GM12874 (cell line): Measurements from ENCODE around the gene SHKBP1.

Source experiments
- CTCF ChIP-seq: IDR thresholded peaks from 2 replicates; pipeline ENCODE4 v1.5.1; 2011; ENCODE audit warnings: low read depth, mild to moderate bottlenecking, control low read depth, low read length, moderate library complexity; ENCODE audit not compliant: insufficient read depth

Gene SHKBP1

GRCh38 chr19:40565355-40565754 lies 11.3 kb upstream of the SHKBP1 start:
- TF ChIP-seq CTCF = no peak

DNA sequence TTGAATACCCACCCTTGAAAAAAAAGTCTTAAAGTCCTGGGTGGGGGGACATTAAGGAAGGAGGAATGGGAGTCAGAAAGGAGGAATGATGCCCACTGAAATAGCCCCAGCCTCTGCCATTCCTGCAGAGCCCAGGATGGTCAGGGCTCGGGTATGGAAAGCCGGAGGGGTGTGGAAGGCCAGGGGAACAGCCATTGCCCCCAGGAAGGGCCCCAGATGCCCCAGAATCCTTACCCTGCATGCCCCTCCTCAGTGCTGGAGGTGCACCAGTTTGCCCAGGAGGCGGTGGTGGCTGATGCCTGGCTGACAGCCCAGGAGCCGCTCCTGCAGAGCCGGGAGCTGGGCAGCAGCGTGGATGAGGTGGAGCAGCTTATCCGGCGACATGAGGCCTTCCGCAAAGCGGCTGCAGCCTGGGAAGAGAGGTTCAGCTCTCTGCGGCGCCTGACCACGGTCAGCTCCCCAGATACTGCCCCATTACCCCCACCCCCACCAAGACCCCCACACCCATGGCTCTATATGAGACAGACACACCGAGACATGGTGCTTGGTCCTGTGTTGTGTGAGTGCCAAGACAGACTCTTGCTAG lies 10.7 kb upstream of the SHKBP1 start:
- no peak for TF ChIP-seq CTCF

DNA sequence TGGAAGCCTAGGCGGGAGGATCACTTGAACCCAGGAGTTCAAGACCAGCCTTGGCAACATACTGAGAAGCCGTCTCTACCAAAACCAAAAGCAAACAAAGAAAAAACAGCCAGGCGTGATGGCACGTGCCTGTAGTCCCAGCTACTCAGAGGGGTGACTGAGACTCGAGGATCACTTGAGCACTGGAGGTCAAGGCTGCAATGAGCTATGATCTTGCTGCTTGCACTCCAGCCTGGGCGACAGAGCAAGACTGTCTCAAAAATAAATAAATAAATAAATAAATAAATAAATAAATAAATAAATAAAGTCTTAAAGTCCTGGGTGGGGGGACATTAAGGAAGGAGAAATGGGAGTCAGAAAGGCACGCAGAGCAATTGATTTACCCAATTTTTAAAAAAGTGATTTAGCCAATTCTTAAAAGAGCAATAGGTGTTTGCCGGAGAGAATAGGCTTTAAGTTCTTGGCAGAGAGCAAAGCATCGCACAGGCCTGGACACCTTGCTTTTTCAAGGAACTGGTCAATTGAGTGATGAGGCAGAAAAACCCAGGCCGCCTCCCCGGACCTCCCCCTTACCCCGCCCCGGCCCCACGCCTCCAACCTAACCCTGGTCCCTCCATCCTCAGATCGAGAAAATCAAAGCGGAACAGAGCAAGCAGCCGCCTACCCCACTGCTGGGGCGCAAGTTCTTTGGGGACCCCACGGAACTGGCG lies 9.5 kb upstream of the SHKBP1 start:
- no peak for TF ChIP-seq CTCF

DNA sequence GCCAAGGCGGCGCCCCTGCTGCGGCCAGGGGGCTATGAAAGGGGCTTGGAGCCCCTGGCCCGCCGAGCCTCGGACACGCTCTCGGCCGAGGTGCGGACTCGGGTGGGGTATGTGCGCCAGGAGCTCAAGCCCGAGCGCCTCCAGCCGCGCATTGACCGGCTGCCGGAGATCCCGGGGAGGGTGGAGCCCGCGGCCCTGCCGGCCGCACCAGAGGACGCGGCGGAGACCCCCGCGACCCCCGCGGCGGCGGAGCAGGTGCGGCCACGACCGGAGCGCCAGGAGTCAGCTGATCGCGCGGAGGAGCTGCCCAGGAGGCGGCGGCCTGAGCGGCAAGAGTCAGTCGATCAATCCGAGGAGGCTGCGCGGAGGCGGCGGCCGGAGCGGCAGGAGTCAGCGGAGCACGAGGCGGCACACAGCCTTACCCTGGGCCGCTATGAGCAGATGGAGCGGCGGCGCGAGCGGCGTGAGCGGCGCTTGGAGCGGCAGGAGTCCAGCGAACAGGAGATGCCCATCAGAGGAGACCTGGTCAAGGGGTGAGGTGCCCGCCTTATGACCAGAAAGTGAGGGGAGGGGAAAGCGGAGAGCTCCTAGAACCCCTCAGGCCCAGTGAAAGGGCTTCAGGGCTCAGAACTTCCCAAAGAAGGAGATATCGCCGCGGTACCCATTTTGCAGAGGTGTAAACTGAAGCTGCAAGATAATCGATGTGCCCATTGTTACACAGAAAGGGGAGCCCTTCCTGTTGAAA lies 8.8 kb upstream of the SHKBP1 start:
- no peak for TF ChIP-seq CTCF

- TF ChIP-seq CTCF = peak; percentile 60
These were observed 6.2 kb upstream of the SHKBP1 start for GRCh38 chr19:40570313-40571004.

DNA sequence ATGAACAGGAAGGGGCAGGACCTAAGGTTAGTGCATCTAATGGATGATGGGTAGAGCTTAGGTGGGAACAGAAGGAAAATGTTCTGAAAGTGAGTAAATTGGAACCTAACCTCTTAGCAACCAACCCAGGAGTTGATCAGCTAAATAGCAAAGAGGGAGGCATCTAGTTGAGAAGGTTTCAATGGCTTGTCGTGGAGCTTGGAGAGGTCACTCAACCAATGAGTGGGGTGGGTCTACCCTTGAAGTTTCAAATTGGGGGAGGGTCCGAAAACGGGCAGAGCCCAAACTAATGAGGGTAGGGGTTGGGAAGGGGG lies 5.7 kb upstream of the SHKBP1 start:
- TF ChIP-seq CTCF = no peak

DNA sequence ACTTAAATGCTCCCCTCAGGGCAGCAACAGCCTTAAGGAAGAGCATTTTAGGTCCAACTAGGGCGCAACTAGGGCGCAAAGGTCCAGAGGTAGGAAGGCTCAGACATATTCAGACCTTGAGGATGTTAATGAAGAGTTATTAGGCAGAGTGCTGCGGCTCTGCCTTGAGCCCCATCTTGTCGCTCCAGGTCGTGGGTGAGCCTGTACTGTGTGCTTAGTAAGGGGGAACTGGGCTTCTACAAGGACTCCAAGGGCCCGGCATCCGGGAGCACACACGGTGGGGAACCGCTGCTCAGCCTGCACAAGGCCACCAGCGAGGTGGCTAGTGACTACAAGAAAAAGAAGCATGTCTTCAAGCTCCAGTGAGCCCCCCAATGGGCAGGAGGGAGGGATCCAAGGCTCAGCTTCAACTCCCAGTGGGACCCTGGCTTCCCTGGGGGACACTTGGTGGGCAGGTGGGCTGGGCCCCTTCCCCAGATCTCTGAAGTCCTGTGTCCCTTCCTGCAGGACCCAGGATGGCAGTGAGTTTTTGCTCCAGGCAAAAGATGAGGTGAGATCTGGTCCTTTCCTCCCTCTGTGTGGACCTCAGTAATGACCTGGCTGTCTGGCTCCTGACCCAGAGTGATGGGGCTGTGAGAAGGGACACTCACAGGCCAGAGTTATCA lies 4.7 kb upstream of the SHKBP1 start:
- no peak for TF ChIP-seq CTCF
